HCT116 (cell line): Measurements from ENCODE around the gene LDLRAD4.

ENCODE experiments used
- POLR2A ChIP-seq: IDR thresholded peaks from 2 replicates; pipeline ENCODE4 v1.7.0; 2011; ENCODE audit warnings: borderline replicate concordance; ENCODE audit not compliant: insufficient read depth, insufficient read length; ENCODE audit errors: extremely low read depth
- SIN3A ChIP-seq: IDR thresholded peaks from 2 replicates; pipeline ENCODE4 v1.6.1; 2012; ENCODE audit warnings: low read depth
- TF ChIP-seq, protein P1 (sequence below), 3 experiments: fragments of 200-600 bp in 1 of 3; sonication (generic) in 1 of 3; IDR thresholded peaks in 2 of 3; conservative IDR thresholded peaks in 1 of 3; 2 replicates each; pipeline ENCODE4 v1.5.1; 2012 to 2017; ENCODE audit warnings: low read depth in 2 of 3, low read length in 2 of 3, antibody characterized with exemption in 1 of 3, borderline replicate concordance in 1 of 3, control low read depth in 1 of 3, mild to moderate bottlenecking in 1 of 3, mixed read lengths in 1 of 3, mixed run types in 1 of 3, moderate library complexity in 1 of 3; ENCODE audit not compliant: insufficient read depth in 1 of 3

DNA sequence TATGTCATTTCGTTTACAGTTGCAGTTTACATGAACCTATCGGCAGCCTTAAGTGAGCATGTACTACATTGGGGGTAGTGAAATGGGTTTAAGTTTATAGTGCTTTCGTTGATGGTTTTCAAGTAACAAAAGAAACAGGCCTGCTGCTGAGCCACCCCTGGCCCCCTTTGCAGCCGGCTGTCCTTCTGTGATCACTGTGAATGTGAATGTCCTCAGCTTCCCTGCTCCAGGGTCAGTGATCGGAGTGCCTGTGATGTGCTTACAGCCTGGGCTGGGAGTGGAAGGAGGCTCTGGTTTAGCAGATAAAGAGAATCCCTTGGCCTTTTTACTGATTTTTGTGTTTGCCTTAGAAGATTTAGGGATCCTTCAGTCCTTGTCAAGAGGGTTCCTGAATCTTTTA lies 353.6 kb downstream of the LDLRAD4 start:
- TF ChIP-seq POLR2A (no peak), SIN3A (no peak)
- TF ChIP-seq, protein P1, sequence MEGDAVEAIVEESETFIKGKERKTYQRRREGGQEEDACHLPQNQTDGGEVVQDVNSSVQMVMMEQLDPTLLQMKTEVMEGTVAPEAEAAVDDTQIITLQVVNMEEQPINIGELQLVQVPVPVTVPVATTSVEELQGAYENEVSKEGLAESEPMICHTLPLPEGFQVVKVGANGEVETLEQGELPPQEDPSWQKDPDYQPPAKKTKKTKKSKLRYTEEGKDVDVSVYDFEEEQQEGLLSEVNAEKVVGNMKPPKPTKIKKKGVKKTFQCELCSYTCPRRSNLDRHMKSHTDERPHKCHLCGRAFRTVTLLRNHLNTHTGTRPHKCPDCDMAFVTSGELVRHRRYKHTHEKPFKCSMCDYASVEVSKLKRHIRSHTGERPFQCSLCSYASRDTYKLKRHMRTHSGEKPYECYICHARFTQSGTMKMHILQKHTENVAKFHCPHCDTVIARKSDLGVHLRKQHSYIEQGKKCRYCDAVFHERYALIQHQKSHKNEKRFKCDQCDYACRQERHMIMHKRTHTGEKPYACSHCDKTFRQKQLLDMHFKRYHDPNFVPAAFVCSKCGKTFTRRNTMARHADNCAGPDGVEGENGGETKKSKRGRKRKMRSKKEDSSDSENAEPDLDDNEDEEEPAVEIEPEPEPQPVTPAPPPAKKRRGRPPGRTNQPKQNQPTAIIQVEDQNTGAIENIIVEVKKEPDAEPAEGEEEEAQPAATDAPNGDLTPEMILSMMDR (IDR thresholded peaks at IDR 0.05 in 2 of 3, conservative IDR thresholded peaks at IDR 0.05 in 1 of 3; ENCODE audit: borderline replicate concordance in 1 of 3, insufficient read depth in 1 of 3, low read depth in 2 of 3, low read length in 2 of 3) = no peak
